B cell (primary cell): Measurements from ENCODE around the gene HMGXB3.

Source experiments
- CTCF ChIP-seq: fragments of 200-600 bp; IDR thresholded peaks from one replicate; pipeline ENCODE4 v1.8.0; 2022; ENCODE audit warnings: antibody characterized with exemption, mild to moderate bottlenecking
- EZH2 ChIP-seq: IDR thresholded peaks from 2 replicates; pipeline ENCODE4 v1.6.1; 2012; ENCODE audit warnings: borderline replicate concordance, low read depth, mild to moderate bottlenecking, moderate library complexity, low read length; ENCODE audit not compliant: insufficient read depth, poor library complexity, severe bottlenecking

- no peak for TF ChIP-seq CTCF
- TF ChIP-seq EZH2, result no peak
Observed at GRCh38 chr5:150097152-150097551, 96.6 kb downstream of the HMGXB3 start.
